ENCODE results near the gene MIEN1. TPM values are rescaled to one million over a fixed set of nuclear protein-coding genes. Genes with fewer than 3 reads are reported as not detected.

MIEN1 gene
- total RNA-seq, 4 donors from 2014 or later, result 47.0 to 57.3 (median 52.7) TPM

GRCh38 chr17:39774047-39774446 lies 43.7 kb upstream of the MIEN1 start:
- no peaks in the 10 kb centered on the region for H3K36me3 ChIP-seq
- no peak overlapping the region for H3K4me3 ChIP-seq
- no peak overlapping the region for H3K27ac ChIP-seq (replicated peaks in 1 of 4)
- H3K27me3 ChIP-seq, result peaks cover 0 to 47% (median 0%) of the 10 kb centered on the region in 4 donors
- WGBS, result 64% methylated on average over 4 of the region's 4 CpGs
- H3K4me1 ChIP-seq, result no peaks in the 10 kb centered on the region
- intact Hi-C loops (cut with DNase I), result no loop called here
- no peak for DNase-seq (ENCODE audit: extremely low spot score)
- no peaks in the 10 kb centered on the region for H3K9me3 ChIP-seq
- no peak for TF ChIP-seq CTCF (IDR thresholded peaks at IDR 0.05)
- no peak for TF ChIP-seq POLR2AphosphoS5 (IDR thresholded peaks at IDR 0.05)
- no peak for TF ChIP-seq POLR2A (IDR thresholded peaks at IDR 0.05; ENCODE audit: low read depth)
- TF ChIP-seq EP300 (IDR thresholded peaks at IDR 0.05), result no peak

GRCh38 chr17:39772987-39773934 lies 42.9 kb upstream of the MIEN1 start:
- intact Hi-C loops (cut with DNase I), result no loop called here
- H3K36me3 ChIP-seq, result no peaks in the 10 kb centered on the region
- no peaks in the 10 kb centered on the region for H3K4me1 ChIP-seq
- TF ChIP-seq POLR2AphosphoS5 (IDR thresholded peaks at IDR 0.05), result no peak
- no peak for TF ChIP-seq EP300 (IDR thresholded peaks at IDR 0.05)
- no peak for TF ChIP-seq CTCF (IDR thresholded peaks at IDR 0.05)
- TF ChIP-seq POLR2A (IDR thresholded peaks at IDR 0.05; ENCODE audit: low read depth), result no peak
- 84% methylated on average over 7 of the region's 7 CpGs for WGBS
- H3K27ac ChIP-seq (replicated peaks in 1 of 4), result no peak overlapping the region
- no peak overlapping the region for H3K4me3 ChIP-seq
- H3K9me3 ChIP-seq, result no peaks in the 10 kb centered on the region
- no peak for DNase-seq (ENCODE audit: extremely low spot score)
- H3K27me3 ChIP-seq, result peaks cover 0 to 39% (median 0%) of the 10 kb centered on the region in 4 donors

- DNase-seq (ENCODE audit: extremely low spot score), result no peak
- no peaks in the 10 kb centered on the region for H3K9me3 ChIP-seq
- H3K4me1 ChIP-seq, result no peaks in the 10 kb centered on the region
- H3K27me3 ChIP-seq, result peaks cover 0 to 31% (median 0%) of the 10 kb centered on the region in 4 donors
- H3K36me3 ChIP-seq, result no peaks in the 10 kb centered on the region
- no peak overlapping the region for H3K4me3 ChIP-seq
- TF ChIP-seq POLR2A (IDR thresholded peaks at IDR 0.05; ENCODE audit: low read depth) (no peak), POLR2AphosphoS5 (IDR thresholded peaks at IDR 0.05) (no peak), EP300 (IDR thresholded peaks at IDR 0.05) (no peak)
- intact Hi-C loops (cut with DNase I), result no loop called here
- no peak overlapping the region for H3K27ac ChIP-seq (replicated peaks in 1 of 4)
Measured at GRCh38 chr17:39772415-39772814, 42.1 kb upstream of the MIEN1 start.

- Histone ChIP-seq H3K4me3 (no peak overlapping the region), H3K4me1 (no peaks in the 10 kb centered on the region), H3K27me3 (peaks cover 0 to 23% (median 0%) of the 10 kb centered on the region in 4 donors), H3K9me3 (no peaks in the 10 kb centered on the region), H3K36me3 (no peaks in the 10 kb centered on the region), H3K27ac (replicated peaks in 1 of 4) (no peak overlapping the region)
- intact Hi-C loops (cut with DNase I), result no loop called here
- no peak for DNase-seq (ENCODE audit: extremely low spot score)
- TF ChIP-seq POLR2AphosphoS5 (IDR thresholded peaks at IDR 0.05) (no peak), EP300 (IDR thresholded peaks at IDR 0.05) (no peak), CTCF (IDR thresholded peaks at IDR 0.05) (no peak), POLR2A (IDR thresholded peaks at IDR 0.05; ENCODE audit: low read depth) (no peak)
- 51% methylated on average over 8 of the region's 8 CpGs for WGBS
Measured at GRCh38 chr17:39769974-39770587, 39.7 kb upstream of the MIEN1 start.

GRCh38 chr17:39767147-39767546 lies 36.8 kb upstream of the MIEN1 start:
- intact Hi-C loops (cut with DNase I), result no loop called here
- 56% methylated on average over 3 of the region's 3 CpGs for WGBS
- no peak for DNase-seq (ENCODE audit: extremely low spot score)

More at GRCh38 chr17:39767147-39767546, 36.8 kb upstream of the MIEN1 start:
- no peaks in the 10 kb centered on the region for H3K9me3 ChIP-seq
- no peaks in the 10 kb centered on the region for H3K4me1 ChIP-seq
- no peaks in the 10 kb centered on the region for H3K36me3 ChIP-seq
- H3K4me3 ChIP-seq, result no peak overlapping the region
- no peak for TF ChIP-seq EP300 (IDR thresholded peaks at IDR 0.05)
- no peak for TF ChIP-seq POLR2A (IDR thresholded peaks at IDR 0.05; ENCODE audit: low read depth)
- TF ChIP-seq POLR2AphosphoS5 (IDR thresholded peaks at IDR 0.05), result no peak
- TF ChIP-seq CTCF (IDR thresholded peaks at IDR 0.05), result no peak
- H3K27ac ChIP-seq (replicated peaks in 1 of 4), result no peak overlapping the region
- peaks cover 0 to 22% (median under 1%) of the 10 kb centered on the region in 4 donors for H3K27me3 ChIP-seq

Data from esophagus muscularis mucosa (tissue), 4 donors.